Fibroblast of mammary gland (primary cell): Measurements from ENCODE around the gene ST8SIA5.

Experiments used
- DNase-seq: peaks from one replicate; pipeline ENCODE4 v3.0.0-alpha.2; 2010; ENCODE audit warnings: low read depth
- H3K4me3 ChIP-seq: 2 replicates; pipeline ENCODE4 v1.5.1; 2011; ENCODE audit warnings: low read depth, mild to moderate bottlenecking, low read length, moderate library complexity; ENCODE audit not compliant: control insufficient read depth
- CTCF ChIP-seq: conservative IDR thresholded peaks from 2 replicates; pipeline ENCODE4 v1.5.1; 2011; ENCODE audit warnings: low read depth, low read length, inconsistent platforms; ENCODE audit not compliant: control insufficient read depth, insufficient read depth

ST8SIA5 gene

GRCh38 chr18:46756025-46756558 lies 761 bp downstream of the ST8SIA5 start:
- no peak for DNase-seq
- TF ChIP-seq CTCF: no peak
- H3K4me3 ChIP-seq: no peak overlapping the region

- no peak overlapping the region for H3K4me3 ChIP-seq
- TF ChIP-seq CTCF: no peak
- no peak for DNase-seq
Measured at GRCh38 chr18:46755315-46756024, 1.4 kb downstream of the ST8SIA5 start.

- no peak overlapping the region for H3K4me3 ChIP-seq
- DNase-seq: no peak
Measured at GRCh38 chr18:46754661-46755292, 2.1 kb downstream of the ST8SIA5 start.

GRCh38 chr18:46754188-46754587 lies 2.7 kb downstream of the ST8SIA5 start:
- no peak for DNase-seq
- TF ChIP-seq CTCF: no peak
- no peak overlapping the region for H3K4me3 ChIP-seq

More at GRCh38 chr18:46754661-46755292, 2.1 kb downstream of the ST8SIA5 start:
- TF ChIP-seq CTCF: no peak

- TF ChIP-seq CTCF: no peak
- no peak for DNase-seq
- no peak overlapping the region for H3K4me3 ChIP-seq
Measured at GRCh38 chr18:46751882-46752281, 5.0 kb downstream of the ST8SIA5 start.

GRCh38 chr18:46750626-46751025 lies 6.2 kb downstream of the ST8SIA5 start:
- no peak for TF ChIP-seq CTCF
- no peak overlapping the region for H3K4me3 ChIP-seq
- no peak for DNase-seq

GRCh38 chr18:46748466-46748865 lies 8.4 kb downstream of the ST8SIA5 start:
- no peak for DNase-seq
- no peak for TF ChIP-seq CTCF

More at GRCh38 chr18:46748466-46748865, 8.4 kb downstream of the ST8SIA5 start:
- H3K4me3 ChIP-seq: no peak overlapping the region
